SK-N-SH (cell line): ENCODE measurements around the gene RNU1-2.
"Not testable (repeated sequence)": the region's sequence is repeated elsewhere in the genome, so short reads cannot be mapped to it uniquely, and the experiment has no call there.

Experiments used
- FOXJ3 ChIP-seq: sonication (generic); formaldehyde crosslinking; IDR thresholded peaks from 2 replicates; pipeline ENCODE4 v1.5.1; 2020; ENCODE audit warnings: mild to moderate bottlenecking, missing genetic modification reagents
- GATA2 ChIP-seq: sonication (generic); formaldehyde crosslinking; IDR thresholded peaks from 2 replicates; pipeline ENCODE4 v1.5.0; 2020; ENCODE audit warnings: mild to moderate bottlenecking, missing genetic modification reagents
- MXI1 ChIP-seq: IDR thresholded peaks from 2 replicates; pipeline ENCODE4 v1.6.1; 2012; ENCODE audit warnings: mild to moderate bottlenecking, low read depth, low read length, improper control_type of control experiment
- NFIC ChIP-seq: IDR thresholded peaks from 2 replicates; pipeline ENCODE4 v1.4.0; 2012; ENCODE audit warnings: borderline replicate concordance
- NRF1 ChIP-seq: IDR thresholded peaks from 2 replicates; pipeline ENCODE4 v1.6.1; 2012; ENCODE audit warnings: low read depth, mild to moderate bottlenecking, low read length
- POLR2AphosphoS5 ChIP-seq: IDR thresholded peaks from 2 replicates; pipeline ENCODE4 v1.6.1; 2012; ENCODE audit warnings: low read depth, low read length
- RAD21 ChIP-seq: IDR thresholded peaks from 2 replicates; pipeline ENCODE4 v1.6.1; 2012; ENCODE audit warnings: mild to moderate bottlenecking, low read length
- SIN3A ChIP-seq: IDR thresholded peaks from 2 replicates; pipeline ENCODE4 v1.6.1; 2012; ENCODE audit warnings: low read depth, mild to moderate bottlenecking, low read length, moderate library complexity, borderline replicate concordance
- TAF1 ChIP-seq: IDR thresholded peaks from 2 replicates; pipeline ENCODE4 v1.6.1; 2012; ENCODE audit warnings: low read depth, mild to moderate bottlenecking, low read length, moderate library complexity, borderline replicate concordance
- TF ChIP-seq, protein P1 (sequence below): IDR thresholded peaks from 2 replicates; pipeline ENCODE4 v1.4.0; 2012; ENCODE audit warnings: low read depth, borderline replicate concordance
- TF ChIP-seq, protein P2 (sequence below): fragments of 200-600 bp; sonication (generic); IDR thresholded peaks from 2 replicates; pipeline ENCODE4 v1.6.1; 2017; ENCODE audit warnings: antibody characterized with exemption, mild to moderate bottlenecking, moderate library complexity
- TF ChIP-seq, protein P3 (sequence below): IDR thresholded peaks from 2 replicates; pipeline ENCODE4 v1.4.0; 2012; ENCODE audit warnings: low read depth

DNA sequence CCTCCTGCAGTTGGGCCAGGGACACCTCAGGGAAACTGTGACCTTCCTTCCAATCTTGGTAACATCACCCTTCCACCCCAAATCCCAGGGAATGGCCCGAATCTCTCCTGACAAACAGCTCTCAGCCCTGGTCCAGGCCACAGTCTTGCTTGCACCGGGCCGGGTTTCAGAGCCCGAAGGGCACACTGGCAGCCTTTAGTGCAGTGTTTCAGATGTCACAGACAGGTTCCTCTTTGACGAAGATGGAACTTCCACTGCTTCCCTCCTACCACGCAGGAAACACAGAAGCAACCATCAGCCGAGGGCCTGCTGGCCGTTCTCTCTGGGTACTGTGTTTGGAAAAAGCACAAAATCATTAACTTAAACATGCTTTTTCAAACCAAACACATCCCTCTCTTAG is 17.0 kb downstream of the RNU1-2 start:
- TF ChIP-seq SIN3A; RAD21; GATA2 (CRISPR knock-in tag); NFIC; POLR2AphosphoS5; TAF1; NRF1; MXI1; FOXJ3 (CRISPR knock-in tag): not testable (repeated sequence)
- TF ChIP-seq, protein P1, sequence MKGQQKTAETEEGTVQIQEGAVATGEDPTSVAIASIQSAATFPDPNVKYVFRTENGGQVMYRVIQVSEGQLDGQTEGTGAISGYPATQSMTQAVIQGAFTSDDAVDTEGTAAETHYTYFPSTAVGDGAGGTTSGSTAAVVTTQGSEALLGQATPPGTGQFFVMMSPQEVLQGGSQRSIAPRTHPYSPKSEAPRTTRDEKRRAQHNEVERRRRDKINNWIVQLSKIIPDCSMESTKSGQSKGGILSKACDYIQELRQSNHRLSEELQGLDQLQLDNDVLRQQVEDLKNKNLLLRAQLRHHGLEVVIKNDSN = not testable (repeated sequence)
- TF ChIP-seq, protein P2, sequence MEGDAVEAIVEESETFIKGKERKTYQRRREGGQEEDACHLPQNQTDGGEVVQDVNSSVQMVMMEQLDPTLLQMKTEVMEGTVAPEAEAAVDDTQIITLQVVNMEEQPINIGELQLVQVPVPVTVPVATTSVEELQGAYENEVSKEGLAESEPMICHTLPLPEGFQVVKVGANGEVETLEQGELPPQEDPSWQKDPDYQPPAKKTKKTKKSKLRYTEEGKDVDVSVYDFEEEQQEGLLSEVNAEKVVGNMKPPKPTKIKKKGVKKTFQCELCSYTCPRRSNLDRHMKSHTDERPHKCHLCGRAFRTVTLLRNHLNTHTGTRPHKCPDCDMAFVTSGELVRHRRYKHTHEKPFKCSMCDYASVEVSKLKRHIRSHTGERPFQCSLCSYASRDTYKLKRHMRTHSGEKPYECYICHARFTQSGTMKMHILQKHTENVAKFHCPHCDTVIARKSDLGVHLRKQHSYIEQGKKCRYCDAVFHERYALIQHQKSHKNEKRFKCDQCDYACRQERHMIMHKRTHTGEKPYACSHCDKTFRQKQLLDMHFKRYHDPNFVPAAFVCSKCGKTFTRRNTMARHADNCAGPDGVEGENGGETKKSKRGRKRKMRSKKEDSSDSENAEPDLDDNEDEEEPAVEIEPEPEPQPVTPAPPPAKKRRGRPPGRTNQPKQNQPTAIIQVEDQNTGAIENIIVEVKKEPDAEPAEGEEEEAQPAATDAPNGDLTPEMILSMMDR = not testable (repeated sequence)
- TF ChIP-seq, protein P3, sequence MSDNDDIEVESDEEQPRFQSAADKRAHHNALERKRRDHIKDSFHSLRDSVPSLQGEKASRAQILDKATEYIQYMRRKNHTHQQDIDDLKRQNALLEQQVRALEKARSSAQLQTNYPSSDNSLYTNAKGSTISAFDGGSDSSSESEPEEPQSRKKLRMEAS = not testable (repeated sequence)
